K562 (cell line): ENCODE data around the gene AP1S3.
"Not testable (repeated sequence)": the region's sequence is repeated elsewhere in the genome, so short reads cannot be mapped to it uniquely, and the experiment has no call there.

Experiments
- CHAMP1 ChIP-seq: fragments of 450-650 bp; IDR thresholded peaks from 2 replicates; pipeline ENCODE4 v1.6.1; 2016; ENCODE audit warnings: mild to moderate bottlenecking
- FOXA1 ChIP-seq: fragments of 450-650 bp; IDR thresholded peaks from 2 replicates; pipeline ENCODE4 v1.6.1; 2016; ENCODE audit warnings: mild to moderate bottlenecking, borderline replicate concordance
- KAT8 ChIP-seq: fragments of 450-650 bp; IDR thresholded peaks from 2 replicates; pipeline ENCODE4 v1.6.1; 2016; ENCODE audit warnings: low read depth, mild to moderate bottlenecking
- NCOA1 ChIP-seq: fragments of 450-650 bp; IDR thresholded peaks from 2 replicates; pipeline ENCODE4 v1.6.1; 2016; ENCODE audit warnings: low read depth
- SIN3B ChIP-seq: fragments of 450-650 bp; IDR thresholded peaks from 2 replicates; pipeline ENCODE4 v1.6.1; 2017; ENCODE audit warnings: low read depth, mild to moderate bottlenecking, moderate library complexity
- SIX5 ChIP-seq, 2 experiments: IDR thresholded peaks; 2 replicates each; pipeline ENCODE4 v1.6.1; 2011; ENCODE audit warnings: low read length in 2 of 2, borderline replicate concordance in 1 of 2, low read depth in 1 of 2, mild to moderate bottlenecking in 1 of 2, moderate library complexity in 1 of 2; ENCODE audit not compliant: insufficient read depth in 1 of 2
- SMC3 ChIP-seq: conservative IDR thresholded peaks from 2 replicates; pipeline ENCODE4 v1.6.1; 2011; ENCODE audit warnings: low read depth, low read length, improper control_type of control experiment; ENCODE audit not compliant: insufficient read depth
- SP1 ChIP-seq: sonication (generic); formaldehyde crosslinking; IDR thresholded peaks from 2 replicates; pipeline ENCODE4 v1.8.1; 2022; ENCODE audit warnings: mild to moderate bottlenecking, missing genetic modification reagents
- SRSF9 ChIP-seq: fragments of 200-400 bp; formaldehyde crosslinking; IDR thresholded peaks from 2 replicates; pipeline ENCODE4 v1.6.1; 2017; ENCODE audit warnings: low read depth, low read length, borderline replicate concordance
- ZNF280B ChIP-seq: fragments of 250-450 bp; sonication (Bioruptor Pico); IDR thresholded peaks from 2 replicates; pipeline ENCODE4 v1.5.1; 2021; ENCODE audit warnings: mild to moderate bottlenecking
- ZNF395 ChIP-seq: fragments of 200-800 bp; sonication (Bioruptor generic); IDR thresholded peaks from 2 replicates; pipeline ENCODE4 v1.6.1; 2017; ENCODE audit warnings: missing genetic modification characterization, missing compliant biosample characterization

- not testable (repeated sequence) for TF ChIP-seq KAT8; SRSF9; ZNF280B (CRISPR knock-in tag); SP1; SMC3; FOXA1; ZNF395 (CRISPR knock-in tag); CHAMP1; SIN3B; SIX5 (IDR thresholded peaks at IDR 0.05; ENCODE audit: borderline replicate concordance in 1 of 2, insufficient read depth in 1 of 2, low read depth in 1 of 2, low read length in 2 of 2); NCOA1
Measured at GRCh38 chr2:223788106-223788505, 49.3 kb downstream of the AP1S3 start.
